Lower leg skin (tissue), 3 donors: Measurements from ENCODE around the gene ZSWIM3.

Experiments
- POLR2A ChIP-seq, 2 donors: fragments of 450-650 bp; IDR thresholded peaks; one replicate each; pipeline ENCODE4 v1.6.1; 2016 to 2017; ENCODE audit warnings: antibody characterized with exemption in 2 of 2, mild to moderate bottlenecking in 1 of 2, moderate library complexity in 1 of 2
- TF ChIP-seq, protein P1 (sequence below), 3 donors: fragments of 450-650 bp; IDR thresholded peaks; one replicate each; pipeline ENCODE4 v1.5.1; 2016; ENCODE audit warnings: antibody characterized with exemption in 3 of 3, mild to moderate bottlenecking in 3 of 3, moderate library complexity in 2 of 3

DNA sequence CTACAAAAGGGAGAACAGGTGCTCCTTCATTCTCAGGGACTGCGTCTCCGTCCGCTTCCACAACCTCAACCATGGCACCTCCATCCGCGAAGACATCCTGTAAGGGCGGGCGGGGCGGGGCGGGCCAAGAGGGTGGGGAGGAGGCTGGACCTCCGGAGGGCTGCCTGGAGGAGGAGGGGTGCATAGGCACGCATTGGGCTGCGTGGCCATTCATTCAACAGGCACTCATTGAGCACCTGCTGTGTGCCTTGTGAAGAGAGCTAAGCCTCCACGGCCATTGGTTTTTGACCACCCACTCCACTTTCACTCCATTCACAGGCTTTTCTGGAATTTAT is 435 bp downstream of the ZSWIM3 start:
- TF ChIP-seq, protein P1, sequence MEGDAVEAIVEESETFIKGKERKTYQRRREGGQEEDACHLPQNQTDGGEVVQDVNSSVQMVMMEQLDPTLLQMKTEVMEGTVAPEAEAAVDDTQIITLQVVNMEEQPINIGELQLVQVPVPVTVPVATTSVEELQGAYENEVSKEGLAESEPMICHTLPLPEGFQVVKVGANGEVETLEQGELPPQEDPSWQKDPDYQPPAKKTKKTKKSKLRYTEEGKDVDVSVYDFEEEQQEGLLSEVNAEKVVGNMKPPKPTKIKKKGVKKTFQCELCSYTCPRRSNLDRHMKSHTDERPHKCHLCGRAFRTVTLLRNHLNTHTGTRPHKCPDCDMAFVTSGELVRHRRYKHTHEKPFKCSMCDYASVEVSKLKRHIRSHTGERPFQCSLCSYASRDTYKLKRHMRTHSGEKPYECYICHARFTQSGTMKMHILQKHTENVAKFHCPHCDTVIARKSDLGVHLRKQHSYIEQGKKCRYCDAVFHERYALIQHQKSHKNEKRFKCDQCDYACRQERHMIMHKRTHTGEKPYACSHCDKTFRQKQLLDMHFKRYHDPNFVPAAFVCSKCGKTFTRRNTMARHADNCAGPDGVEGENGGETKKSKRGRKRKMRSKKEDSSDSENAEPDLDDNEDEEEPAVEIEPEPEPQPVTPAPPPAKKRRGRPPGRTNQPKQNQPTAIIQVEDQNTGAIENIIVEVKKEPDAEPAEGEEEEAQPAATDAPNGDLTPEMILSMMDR (IDR thresholded peaks at IDR 0.05): no peak
- TF ChIP-seq POLR2A (IDR thresholded peaks at IDR 0.05): no peak
